ENCODE results near the gene ATF3. TPM values are rescaled to one million over a fixed set of nuclear protein-coding genes. Genes with fewer than 3 reads are reported as not detected.

The ATF3 gene
- polyA plus RNA-seq, 1 donor from 2014 or later = 7.2 TPM

DNA sequence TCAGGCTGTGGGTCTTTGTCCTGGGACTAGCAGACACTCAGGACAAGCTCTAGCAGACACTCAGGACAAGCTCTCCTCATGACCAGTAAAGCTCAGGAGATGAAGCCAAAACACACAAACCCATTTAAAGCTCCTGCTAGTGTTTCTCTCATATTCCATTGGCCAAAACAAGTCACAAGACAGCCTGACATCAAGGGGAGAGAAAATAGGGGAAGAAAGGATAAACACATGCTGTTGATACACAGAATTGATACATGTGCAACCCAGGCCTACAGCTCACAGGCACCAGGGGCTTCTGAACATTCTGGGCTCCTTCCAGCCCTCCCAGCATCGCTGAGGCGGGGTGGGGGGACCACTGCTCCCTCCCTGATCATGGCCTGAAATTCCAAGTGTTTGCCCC, 35.3 kb downstream of the ATF3 start:
- Histone ChIP-seq H3K9ac (ENCODE audit: low read length) (no peak overlapping the region), H3F3A (ENCODE audit: insufficient read depth, low read length, poor library complexity, severe bottlenecking) (no peaks in the 10 kb centered on the region), H3K36me3 (ENCODE audit: insufficient read depth, low read length) (no peaks in the 10 kb centered on the region), H3K27ac (ENCODE audit: low read length) (no peak overlapping the region), H3K4me2 (ENCODE audit: low read length) (no peak overlapping the region), H3K4me3 (ENCODE audit: low read length) (no peak overlapping the region), H3K9me2 (ENCODE audit: insufficient read depth, low read length) (no peaks in the 10 kb centered on the region), H4K20me1 (ENCODE audit: insufficient read depth) (no peaks in the 10 kb centered on the region), H3K79me2 (replicated peaks; ENCODE audit: insufficient read depth, low read length) (no peaks in the 10 kb centered on the region), H3K27me3 (ENCODE audit: insufficient read depth, low read depth, low read length) (no peaks in the 10 kb centered on the region), H3K9me3 (ENCODE audit: low read length) (no peaks in the 10 kb centered on the region), H2AFZ (ENCODE audit: low read depth, low read length) (no peak overlapping the region)
- no peak for TF ChIP-seq RAD21 (conservative IDR thresholded peaks at IDR 0.05)

DNA sequence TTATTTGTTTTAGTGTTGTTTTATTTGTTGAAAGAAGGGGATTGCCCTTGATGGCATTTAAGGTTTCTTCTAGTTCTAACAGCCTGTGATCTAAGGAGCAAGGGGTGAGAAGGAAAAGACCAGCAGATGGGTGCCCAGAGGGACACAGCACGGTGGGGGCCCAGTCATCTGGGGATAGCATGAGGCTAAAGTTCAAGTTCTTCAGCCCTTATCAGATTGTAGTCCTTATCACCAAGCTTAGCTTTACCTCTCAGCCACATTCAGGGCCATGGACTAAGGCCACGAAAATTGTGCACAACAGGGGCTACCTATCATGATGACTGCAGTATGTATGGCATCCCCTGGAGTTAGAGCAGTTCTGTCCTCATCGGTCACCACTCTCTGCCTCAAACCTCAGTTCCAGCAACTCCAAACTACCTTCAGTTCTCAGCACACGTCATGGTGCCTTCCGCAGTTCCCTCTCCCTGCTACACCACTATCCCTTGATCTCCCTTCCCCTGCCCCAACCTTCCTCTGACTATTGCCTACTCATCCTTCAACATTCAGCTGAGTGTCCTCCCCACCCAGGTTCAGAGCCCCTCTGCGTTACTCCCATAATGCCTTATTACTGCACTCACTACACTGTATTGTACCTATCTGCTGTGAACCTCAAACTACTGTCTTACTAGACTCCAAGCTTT, 36.4 kb downstream of the ATF3 start:
- no peaks in the 10 kb centered on the region for H3K9me3 ChIP-seq (ENCODE audit: low read length)

More for the DNA sequence above, 36.4 kb downstream of the ATF3 start:
- Histone ChIP-seq H3K9me2 (ENCODE audit: insufficient read depth, low read length) (no peaks in the 10 kb centered on the region), H3K79me2 (replicated peaks; ENCODE audit: insufficient read depth, low read length) (no peaks in the 10 kb centered on the region), H3K9ac (ENCODE audit: low read length) (no peak overlapping the region), H3K4me3 (ENCODE audit: low read length) (no peak overlapping the region), H4K20me1 (ENCODE audit: insufficient read depth) (no peaks in the 10 kb centered on the region), H3K27ac (ENCODE audit: low read length) (no peak overlapping the region), H3F3A (ENCODE audit: insufficient read depth, low read length, poor library complexity, severe bottlenecking) (no peaks in the 10 kb centered on the region), H3K36me3 (ENCODE audit: insufficient read depth, low read length) (no peaks in the 10 kb centered on the region), H2AFZ (ENCODE audit: low read depth, low read length) (no peak overlapping the region), H3K4me2 (ENCODE audit: low read length) (no peak overlapping the region), H3K27me3 (ENCODE audit: insufficient read depth, low read depth, low read length) (no peaks in the 10 kb centered on the region)
- TF ChIP-seq, protein P1, sequence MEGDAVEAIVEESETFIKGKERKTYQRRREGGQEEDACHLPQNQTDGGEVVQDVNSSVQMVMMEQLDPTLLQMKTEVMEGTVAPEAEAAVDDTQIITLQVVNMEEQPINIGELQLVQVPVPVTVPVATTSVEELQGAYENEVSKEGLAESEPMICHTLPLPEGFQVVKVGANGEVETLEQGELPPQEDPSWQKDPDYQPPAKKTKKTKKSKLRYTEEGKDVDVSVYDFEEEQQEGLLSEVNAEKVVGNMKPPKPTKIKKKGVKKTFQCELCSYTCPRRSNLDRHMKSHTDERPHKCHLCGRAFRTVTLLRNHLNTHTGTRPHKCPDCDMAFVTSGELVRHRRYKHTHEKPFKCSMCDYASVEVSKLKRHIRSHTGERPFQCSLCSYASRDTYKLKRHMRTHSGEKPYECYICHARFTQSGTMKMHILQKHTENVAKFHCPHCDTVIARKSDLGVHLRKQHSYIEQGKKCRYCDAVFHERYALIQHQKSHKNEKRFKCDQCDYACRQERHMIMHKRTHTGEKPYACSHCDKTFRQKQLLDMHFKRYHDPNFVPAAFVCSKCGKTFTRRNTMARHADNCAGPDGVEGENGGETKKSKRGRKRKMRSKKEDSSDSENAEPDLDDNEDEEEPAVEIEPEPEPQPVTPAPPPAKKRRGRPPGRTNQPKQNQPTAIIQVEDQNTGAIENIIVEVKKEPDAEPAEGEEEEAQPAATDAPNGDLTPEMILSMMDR (IDR thresholded peaks at IDR 0.05; ENCODE audit: poor library complexity, severe bottlenecking) = no peak
- TF ChIP-seq SMC3 (conservative IDR thresholded peaks at IDR 0.05; ENCODE audit: poor library complexity) (no peak), MXI1 (conservative IDR thresholded peaks at IDR 0.05; ENCODE audit: poor library complexity, severe bottlenecking) (no peak), RAD21 (conservative IDR thresholded peaks at IDR 0.05) (no peak), POLR2AphosphoS5 (IDR thresholded peaks at IDR 0.05) (no peak), TAF1 (IDR thresholded peaks at IDR 0.05; ENCODE audit: low read depth) (no peak), EZH2 (IDR thresholded peaks at IDR 0.05; ENCODE audit: borderline replicate concordance, insufficient read depth, low read length, poor library complexity, severe bottlenecking) (no peak), EP300 (conservative IDR thresholded peaks at IDR 0.05; ENCODE audit: poor library complexity, severe bottlenecking) (no peak)
- TF ChIP-seq, protein P2, sequence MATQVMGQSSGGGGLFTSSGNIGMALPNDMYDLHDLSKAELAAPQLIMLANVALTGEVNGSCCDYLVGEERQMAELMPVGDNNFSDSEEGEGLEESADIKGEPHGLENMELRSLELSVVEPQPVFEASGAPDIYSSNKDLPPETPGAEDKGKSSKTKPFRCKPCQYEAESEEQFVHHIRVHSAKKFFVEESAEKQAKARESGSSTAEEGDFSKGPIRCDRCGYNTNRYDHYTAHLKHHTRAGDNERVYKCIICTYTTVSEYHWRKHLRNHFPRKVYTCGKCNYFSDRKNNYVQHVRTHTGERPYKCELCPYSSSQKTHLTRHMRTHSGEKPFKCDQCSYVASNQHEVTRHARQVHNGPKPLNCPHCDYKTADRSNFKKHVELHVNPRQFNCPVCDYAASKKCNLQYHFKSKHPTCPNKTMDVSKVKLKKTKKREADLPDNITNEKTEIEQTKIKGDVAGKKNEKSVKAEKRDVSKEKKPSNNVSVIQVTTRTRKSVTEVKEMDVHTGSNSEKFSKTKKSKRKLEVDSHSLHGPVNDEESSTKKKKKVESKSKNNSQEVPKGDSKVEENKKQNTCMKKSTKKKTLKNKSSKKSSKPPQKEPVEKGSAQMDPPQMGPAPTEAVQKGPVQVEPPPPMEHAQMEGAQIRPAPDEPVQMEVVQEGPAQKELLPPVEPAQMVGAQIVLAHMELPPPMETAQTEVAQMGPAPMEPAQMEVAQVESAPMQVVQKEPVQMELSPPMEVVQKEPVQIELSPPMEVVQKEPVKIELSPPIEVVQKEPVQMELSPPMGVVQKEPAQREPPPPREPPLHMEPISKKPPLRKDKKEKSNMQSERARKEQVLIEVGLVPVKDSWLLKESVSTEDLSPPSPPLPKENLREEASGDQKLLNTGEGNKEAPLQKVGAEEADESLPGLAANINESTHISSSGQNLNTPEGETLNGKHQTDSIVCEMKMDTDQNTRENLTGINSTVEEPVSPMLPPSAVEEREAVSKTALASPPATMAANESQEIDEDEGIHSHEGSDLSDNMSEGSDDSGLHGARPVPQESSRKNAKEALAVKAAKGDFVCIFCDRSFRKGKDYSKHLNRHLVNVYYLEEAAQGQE (IDR thresholded peaks at IDR 0.05; ENCODE audit: borderline replicate concordance) = no peak
